Measurements from ENCODE around the gene TMEM132A. TPM values are rescaled to one million over a fixed set of nuclear protein-coding genes. Genes with fewer than 3 reads are reported as not detected.
A peak's percentile ranks its signal among the peaks of the same experiment; 100 is the strongest.

Gene TMEM132A
- total RNA-seq, 1 experiment from 2014 or later = 95.5 TPM

DNA sequence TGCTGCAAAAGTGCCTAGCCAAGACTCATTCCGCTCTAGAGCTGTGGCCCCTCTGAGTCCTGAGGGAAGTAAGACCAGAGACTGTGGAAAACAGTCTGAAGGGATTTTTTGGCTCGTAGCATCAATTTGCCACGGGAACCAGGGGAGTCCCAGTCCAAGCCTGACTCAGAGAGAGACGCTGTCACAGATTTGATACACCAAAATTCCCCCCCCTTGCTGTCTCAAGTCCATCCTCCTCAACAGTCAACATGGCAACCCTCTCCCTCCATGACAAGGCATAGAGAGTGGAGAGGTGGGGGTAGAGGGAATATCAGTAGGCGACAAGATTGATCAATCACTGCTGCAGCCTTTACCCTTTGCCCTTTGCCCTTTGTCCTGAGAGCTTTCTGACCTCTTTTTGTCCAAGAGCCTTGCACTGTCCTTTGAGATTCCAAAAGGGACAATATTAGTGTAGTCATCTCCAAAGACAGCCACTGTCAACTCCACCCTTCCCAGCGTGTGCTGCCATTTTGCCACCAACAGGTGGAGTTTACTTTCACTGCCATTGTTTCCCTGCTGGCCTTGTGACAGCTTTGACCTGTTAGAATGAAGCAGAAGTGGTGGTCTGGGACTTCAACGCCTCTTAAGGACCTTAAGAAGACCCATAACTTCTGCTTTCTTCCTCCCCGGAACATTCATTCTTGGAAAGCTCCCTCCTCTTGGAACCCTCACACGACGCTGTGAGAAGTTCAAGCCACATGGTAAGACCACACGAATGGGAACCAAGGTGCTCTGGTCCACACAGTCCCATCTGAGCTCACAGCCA is 20.4 kb downstream of the TMEM132A start:
- Histone ChIP-seq H3K18ac (ENCODE audit: insufficient read length, low read depth, low read length) (no peak overlapping the region), H4K91ac (ENCODE audit: insufficient read length, low read depth, low read length) (no peak overlapping the region), H4K20me1 (ENCODE audit: control insufficient read depth, insufficient read depth, insufficient read length) (no peaks in the 10 kb centered on the region), H2BK120ac (ENCODE audit: low read depth, low read length, poor library complexity, severe bottlenecking) (no peak overlapping the region), H3K56ac (ENCODE audit: insufficient read length, low read depth, low read length) (no peak overlapping the region), H3K23me2 (ENCODE audit: insufficient read length, low read depth, low read length, poor library complexity, severe bottlenecking) (no peaks in the 10 kb centered on the region), H2BK12ac (ENCODE audit: insufficient read length, low read depth, low read length) (no peak overlapping the region), H3K23ac (ENCODE audit: insufficient read length, low read depth, low read length) (no peak overlapping the region), H3K27ac (ENCODE audit: insufficient read length, low read depth, low read length) (no peak overlapping the region), H2AFZ (ENCODE audit: low read length) (no peak overlapping the region), H2BK20ac (ENCODE audit: low read depth, low read length, poor library complexity, severe bottlenecking) (no peak overlapping the region), H3K9ac (ENCODE audit: extremely low read depth, insufficient read length, low read length) (no peak overlapping the region), H2BK5ac (ENCODE audit: insufficient read length, low read length) (no peak overlapping the region), H3K79me2 (ENCODE audit: insufficient read depth, low read length) (no peaks in the 10 kb centered on the region), H3K4me2 (ENCODE audit: insufficient read depth, insufficient read length, low read length) (no peak overlapping the region), H3K14ac (ENCODE audit: insufficient read depth, low read length) (no peak overlapping the region), H2AK5ac (ENCODE audit: insufficient read length, low read length) (no peak overlapping the region), H2BK15ac (ENCODE audit: low read depth, low read length) (no peak overlapping the region), H3K4ac (ENCODE audit: low read depth, low read length) (no peak overlapping the region), H3K27me3 (ENCODE audit: insufficient read depth, low read length) (no peaks in the 10 kb centered on the region), H4K5ac (ENCODE audit: insufficient read length, low read depth, low read length) (no peak overlapping the region), H3K9me3 (ENCODE audit: control insufficient read depth, low read depth, low read length) (no peaks in the 10 kb centered on the region), H3K4me1 (ENCODE audit: insufficient read depth, low read length) (no peaks in the 10 kb centered on the region), H4K8ac (replicated peaks; ENCODE audit: insufficient read length, low read depth, low read length) (no peak overlapping the region), H3K79me1 (ENCODE audit: insufficient read depth, low read depth, low read length, poor library complexity, severe bottlenecking) (no peaks in the 10 kb centered on the region), H3T11ph (ENCODE audit: low read length) (no peak overlapping the region)
- TF ChIP-seq, protein P1, sequence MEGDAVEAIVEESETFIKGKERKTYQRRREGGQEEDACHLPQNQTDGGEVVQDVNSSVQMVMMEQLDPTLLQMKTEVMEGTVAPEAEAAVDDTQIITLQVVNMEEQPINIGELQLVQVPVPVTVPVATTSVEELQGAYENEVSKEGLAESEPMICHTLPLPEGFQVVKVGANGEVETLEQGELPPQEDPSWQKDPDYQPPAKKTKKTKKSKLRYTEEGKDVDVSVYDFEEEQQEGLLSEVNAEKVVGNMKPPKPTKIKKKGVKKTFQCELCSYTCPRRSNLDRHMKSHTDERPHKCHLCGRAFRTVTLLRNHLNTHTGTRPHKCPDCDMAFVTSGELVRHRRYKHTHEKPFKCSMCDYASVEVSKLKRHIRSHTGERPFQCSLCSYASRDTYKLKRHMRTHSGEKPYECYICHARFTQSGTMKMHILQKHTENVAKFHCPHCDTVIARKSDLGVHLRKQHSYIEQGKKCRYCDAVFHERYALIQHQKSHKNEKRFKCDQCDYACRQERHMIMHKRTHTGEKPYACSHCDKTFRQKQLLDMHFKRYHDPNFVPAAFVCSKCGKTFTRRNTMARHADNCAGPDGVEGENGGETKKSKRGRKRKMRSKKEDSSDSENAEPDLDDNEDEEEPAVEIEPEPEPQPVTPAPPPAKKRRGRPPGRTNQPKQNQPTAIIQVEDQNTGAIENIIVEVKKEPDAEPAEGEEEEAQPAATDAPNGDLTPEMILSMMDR (conservative IDR thresholded peaks at IDR 0.05) = peak; percentile 61
- peaks cover 0 to 9% (median 2%) of the 10 kb centered on the region in 3 experiments; a peak in 4 of 7 replicates for H3K36me3 Mint-ChIP-seq (ENCODE audit: insufficient read depth in 1 of 3, low read depth in 3 of 3)
- no peak overlapping the region for H3K27ac Mint-ChIP-seq
- WGBS (ENCODE audit: extremely low coverage, insufficient read length, low lambda C conversion rate) = no CpG with 5 or more reads among the region's 11 CpGs
- H3K4me1 Mint-ChIP-seq = peaks cover 25 to 29% of the 10 kb centered on the region in 2 experiments
- DNase-seq = no peak
- H3K9me3 Mint-ChIP-seq = no peaks in the 10 kb centered on the region; a peak in 1 of 5 replicates
- H3K27me3 Mint-ChIP-seq (ENCODE audit: low read depth) = peaks cover 15% of the 10 kb centered on the region
- no peak overlapping the region for H3K4me3 Mint-ChIP-seq
